GM19099 (cell line): ENCODE measurements around the gene LRRC74B.

ENCODE experiments used
- POLR2A ChIP-seq: IDR thresholded peaks from 3 replicates; pipeline ENCODE4 v1.6.1; 2011; ENCODE audit warnings: low read depth; ENCODE audit not compliant: insufficient read length; ENCODE audit errors: extremely low read depth

LRRC74B gene

DNA sequence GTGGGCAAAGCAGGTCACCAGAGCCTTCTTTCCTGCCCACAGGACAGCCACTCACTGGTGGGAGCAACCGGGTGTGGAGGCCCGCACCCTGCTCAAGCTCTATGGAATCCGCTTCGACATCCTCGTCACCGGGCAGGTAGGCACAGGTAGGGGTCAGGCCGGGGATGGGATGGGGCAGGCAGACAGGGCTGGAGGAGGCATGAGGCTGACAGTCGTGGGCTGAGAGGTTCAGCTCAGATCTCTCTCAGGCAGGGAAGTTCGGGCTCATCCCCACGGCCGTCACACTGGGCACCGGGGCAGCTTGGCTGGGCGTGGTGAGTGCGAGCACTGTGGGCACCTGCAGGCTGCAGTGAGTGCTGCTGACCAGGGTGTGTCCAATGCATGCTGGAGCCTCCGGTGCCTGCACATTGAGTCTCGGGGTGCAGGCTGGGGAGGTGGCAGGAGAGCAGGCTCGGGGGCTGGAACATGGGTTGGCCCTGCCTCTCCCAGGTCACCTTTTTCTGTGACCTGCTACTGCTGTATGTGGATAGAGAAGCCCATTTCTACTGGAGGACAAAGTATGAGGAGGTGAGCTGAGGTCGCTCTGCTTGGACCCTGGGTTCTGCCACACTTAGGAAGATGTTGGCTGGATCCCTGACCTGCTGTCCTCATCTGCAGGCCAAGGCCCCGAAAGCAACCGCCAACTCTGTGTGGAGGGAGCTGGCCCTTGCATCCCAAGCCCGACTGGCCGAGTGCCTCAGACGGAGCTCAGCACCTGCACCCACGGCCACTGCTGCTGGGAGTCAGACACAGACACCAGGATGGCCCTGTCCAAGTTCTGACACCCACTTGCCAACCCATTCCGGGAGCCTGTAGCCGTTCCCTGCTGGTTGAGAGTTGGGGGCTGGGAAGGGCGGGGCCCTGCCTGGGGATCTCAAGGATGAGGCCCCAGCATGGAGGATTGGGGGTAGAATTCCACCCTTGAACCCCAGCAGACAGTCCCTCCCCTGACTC is 19.7 kb upstream of the LRRC74B start:
- no peak for TF ChIP-seq POLR2A

GRCh38 chr22:21026783-21027692 is 18.7 kb upstream of the LRRC74B start:
- no peak for TF ChIP-seq POLR2A

DNA sequence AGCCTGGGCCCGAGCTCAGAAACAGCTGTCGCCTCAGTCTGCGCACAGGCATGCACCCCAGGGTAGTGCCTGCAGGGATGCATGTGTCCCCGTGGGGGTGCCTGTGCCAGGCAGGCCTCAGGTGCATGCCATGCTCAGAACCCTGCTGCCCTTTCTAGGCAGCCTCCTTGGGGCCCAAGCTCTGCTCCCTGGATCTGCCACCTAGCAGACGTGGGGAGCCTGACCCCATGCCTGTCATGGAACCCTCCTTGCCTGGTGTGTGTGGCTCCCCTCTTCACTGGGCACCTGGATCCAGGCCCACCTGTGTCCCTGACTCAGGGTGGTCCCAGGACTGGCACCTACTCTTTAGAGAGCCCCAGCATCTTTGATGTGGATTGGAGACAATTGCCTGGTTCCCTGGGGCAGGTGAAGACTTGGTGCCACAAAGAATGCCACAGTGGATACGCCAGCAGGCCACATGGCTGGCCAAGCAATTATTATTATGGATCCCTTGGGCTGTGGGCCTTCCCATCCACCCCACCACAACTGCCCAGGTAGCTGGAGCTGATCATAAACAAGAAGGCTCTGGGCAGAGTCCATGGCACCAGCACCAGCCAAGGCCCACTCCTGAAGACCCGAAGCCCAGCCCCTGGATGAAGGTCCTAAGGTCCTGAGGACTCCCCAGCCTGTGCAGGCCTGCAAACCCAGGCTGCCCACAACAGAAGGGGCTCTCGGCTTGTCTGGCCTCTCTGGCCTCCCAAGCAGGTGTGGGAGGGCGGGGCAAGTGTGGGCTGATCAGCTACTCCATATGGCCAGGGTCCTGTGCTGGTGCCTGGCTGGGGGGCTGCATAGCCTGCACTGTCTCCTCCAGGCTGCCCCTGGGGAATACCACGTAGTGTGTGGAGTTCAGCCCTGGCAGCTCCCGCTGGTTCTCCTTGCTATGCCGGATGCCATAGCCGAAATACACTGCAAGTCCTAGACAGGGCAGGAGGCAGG is 17.2 kb upstream of the LRRC74B start:
- TF ChIP-seq POLR2A, result no peak

- no peak for TF ChIP-seq POLR2A
These were observed 16.2 kb upstream of the LRRC74B start for GRCh38 chr22:21029486-21030025.

- TF ChIP-seq POLR2A, result no peak
These were observed 15.7 kb upstream of the LRRC74B start for GRCh38 chr22:21030032-21030431.

DNA sequence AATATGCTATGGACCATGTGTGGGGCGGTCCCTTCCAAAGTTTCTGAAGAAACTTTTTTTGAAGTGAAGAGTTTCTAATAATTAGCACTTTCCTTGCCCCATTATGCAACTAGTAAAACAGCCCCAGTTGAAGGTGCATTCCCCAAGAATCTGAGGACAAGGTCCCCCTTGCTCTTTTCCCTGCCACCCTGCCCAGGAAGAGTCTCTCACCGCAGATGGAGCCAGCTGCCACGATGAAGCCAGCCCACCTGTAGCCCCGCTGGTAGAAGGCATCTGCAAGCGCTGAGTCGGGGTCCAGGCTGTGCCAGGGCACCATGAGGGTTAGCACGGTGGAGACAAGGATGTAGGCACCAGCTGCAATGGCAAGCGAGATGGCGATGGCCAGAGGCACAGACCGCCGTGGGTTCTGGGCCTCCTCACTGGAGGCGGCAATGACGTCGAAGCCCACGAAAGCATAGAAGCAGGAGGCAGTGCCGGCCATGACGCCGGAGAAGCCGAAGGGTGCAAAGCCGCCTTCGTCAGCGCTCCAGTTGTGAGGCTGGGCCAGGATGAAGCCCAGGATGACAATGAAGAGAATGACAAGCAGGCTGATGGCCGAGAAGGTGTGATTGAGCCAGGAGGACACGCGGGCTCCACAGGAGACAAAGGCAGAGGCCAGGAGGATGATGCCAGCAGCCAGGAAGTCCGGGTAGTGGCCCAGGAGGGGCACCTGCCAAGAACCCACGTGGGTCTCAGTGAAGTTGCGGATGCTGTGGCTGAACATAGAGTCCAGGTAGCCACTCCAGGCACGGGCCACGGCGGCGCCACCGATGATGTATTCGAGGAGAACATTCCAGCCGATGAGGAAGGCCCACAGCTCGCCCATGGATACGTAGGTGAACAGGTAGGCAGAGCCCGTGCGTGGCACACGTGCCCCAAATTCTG is 14.9 kb upstream of the LRRC74B start:
- TF ChIP-seq POLR2A, result no peak

GRCh38 chr22:21031545-21032036 is 14.2 kb upstream of the LRRC74B start:
- TF ChIP-seq POLR2A, result no peak

DNA sequence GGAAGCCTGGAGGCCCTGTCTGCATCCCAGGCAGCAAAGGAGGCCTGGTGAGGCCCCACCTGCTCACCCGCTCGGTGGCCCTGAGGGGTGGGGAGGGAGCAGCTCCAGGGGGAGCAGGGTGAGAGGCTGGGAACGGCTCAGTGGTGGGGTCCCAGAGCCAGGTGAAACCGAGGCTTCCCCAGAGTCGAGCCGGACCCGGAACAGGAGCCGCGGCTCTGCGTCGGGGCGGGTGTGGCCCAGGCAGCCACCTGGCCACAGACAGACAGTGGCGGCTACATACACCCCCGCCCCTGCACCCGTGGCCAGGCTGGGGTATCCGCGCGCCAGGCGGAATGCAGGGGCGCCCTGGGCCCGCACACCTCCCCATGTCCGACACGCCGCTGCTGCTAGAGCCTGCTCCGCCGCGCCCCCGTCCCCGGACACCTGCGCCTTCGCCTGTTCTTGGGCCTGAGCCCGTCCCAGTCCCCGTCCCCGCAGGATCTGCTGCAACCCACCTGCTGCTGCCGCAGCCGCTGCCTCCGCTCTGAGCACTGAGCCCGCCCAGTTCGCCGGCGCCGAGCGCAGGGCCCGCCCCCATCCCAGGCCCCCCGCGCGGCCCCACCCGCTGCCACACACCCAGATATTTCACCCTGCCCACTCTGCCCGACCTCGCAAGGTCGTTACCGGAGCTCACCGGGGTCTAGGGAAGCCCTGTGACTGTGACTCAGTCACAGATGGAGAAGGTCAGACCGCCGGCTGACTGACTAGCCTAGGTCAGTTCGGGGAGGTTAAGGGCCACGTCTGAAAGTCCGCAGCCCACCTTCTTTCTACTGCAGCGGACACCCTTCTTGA is 13.5 kb upstream of the LRRC74B start, which contains the start of gene SLC7A4:
Gene SLC7A4 (minus strand): TSS at position 525 of the 831 bp plus-strand sequence. CDS start 749 bp downstream, outside the sequence.
- TF ChIP-seq POLR2A, result no peak

GRCh38 chr22:21032868-21033688 is 12.7 kb upstream of the LRRC74B start:
- TF ChIP-seq POLR2A, result no peak

DNA sequence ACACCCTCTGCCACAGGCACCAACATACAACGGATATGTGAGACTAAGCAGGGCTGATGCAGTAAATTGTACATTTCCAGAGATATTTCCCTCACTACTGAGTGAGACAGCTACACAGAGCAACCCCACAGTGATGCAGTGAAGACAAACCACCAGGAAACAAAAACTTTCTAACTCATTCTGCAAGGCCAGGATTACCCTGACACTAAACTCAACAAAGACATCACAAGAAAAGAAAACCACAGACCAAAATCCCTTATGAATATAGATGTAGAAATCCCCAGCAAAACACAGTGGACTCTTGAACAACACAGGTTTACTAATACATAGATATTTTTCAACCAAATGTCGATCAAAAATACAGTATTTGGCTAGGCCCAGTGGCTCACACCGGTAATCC is 11.9 kb upstream of the LRRC74B start:
- no peak for TF ChIP-seq POLR2A

- TF ChIP-seq POLR2A, result no peak
These were observed 10.8 kb upstream of the LRRC74B start for GRCh38 chr22:21034989-21035388.
